Astrocyte (in vitro differentiated cells and primary cell): ENCODE results near the gene TSGA10.
"Not testable (repeated sequence)": the region's sequence is repeated elsewhere in the genome, so short reads cannot be mapped to it uniquely, and the experiment has no call there.

Experiments
- EZH2 ChIP-seq: IDR thresholded peaks from 2 replicates; pipeline ENCODE4 v1.6.1; 2012; ENCODE audit warnings: mild to moderate bottlenecking, low read length, inconsistent platforms; ENCODE audit not compliant: insufficient read depth
- TF ChIP-seq, protein P1 (sequence below): IDR thresholded peaks from 2 replicates; pipeline ENCODE4 v1.5.1; 2011; ENCODE audit warnings: low read depth, mild to moderate bottlenecking, inconsistent platforms, low read length, moderate library complexity; ENCODE audit not compliant: insufficient read depth

GRCh38 chr2:99040736-99041300 lies 113.9 kb downstream of the TSGA10 start:
- TF ChIP-seq, protein P1, sequence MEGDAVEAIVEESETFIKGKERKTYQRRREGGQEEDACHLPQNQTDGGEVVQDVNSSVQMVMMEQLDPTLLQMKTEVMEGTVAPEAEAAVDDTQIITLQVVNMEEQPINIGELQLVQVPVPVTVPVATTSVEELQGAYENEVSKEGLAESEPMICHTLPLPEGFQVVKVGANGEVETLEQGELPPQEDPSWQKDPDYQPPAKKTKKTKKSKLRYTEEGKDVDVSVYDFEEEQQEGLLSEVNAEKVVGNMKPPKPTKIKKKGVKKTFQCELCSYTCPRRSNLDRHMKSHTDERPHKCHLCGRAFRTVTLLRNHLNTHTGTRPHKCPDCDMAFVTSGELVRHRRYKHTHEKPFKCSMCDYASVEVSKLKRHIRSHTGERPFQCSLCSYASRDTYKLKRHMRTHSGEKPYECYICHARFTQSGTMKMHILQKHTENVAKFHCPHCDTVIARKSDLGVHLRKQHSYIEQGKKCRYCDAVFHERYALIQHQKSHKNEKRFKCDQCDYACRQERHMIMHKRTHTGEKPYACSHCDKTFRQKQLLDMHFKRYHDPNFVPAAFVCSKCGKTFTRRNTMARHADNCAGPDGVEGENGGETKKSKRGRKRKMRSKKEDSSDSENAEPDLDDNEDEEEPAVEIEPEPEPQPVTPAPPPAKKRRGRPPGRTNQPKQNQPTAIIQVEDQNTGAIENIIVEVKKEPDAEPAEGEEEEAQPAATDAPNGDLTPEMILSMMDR, result not testable (repeated sequence)
- not testable (repeated sequence) for TF ChIP-seq EZH2
